HUES48 (cell line): ENCODE results near the gene RRP9.
"Not testable (repeated sequence)": the region's sequence is repeated elsewhere in the genome, so short reads cannot be mapped to it uniquely, and the experiment has no call there.

Experiments
- H3K27ac ChIP-seq: one replicate; pipeline ENCODE4 v1.7.0; 2013; ENCODE audit warnings: low read depth, low read length, inconsistent platforms
- H3K27me3 ChIP-seq: 2 replicates; pipeline ENCODE4 v1.6.1; 2013; ENCODE audit warnings: mild to moderate bottlenecking, low read length; ENCODE audit not compliant: control insufficient read depth, insufficient read depth
- H3K36me3 ChIP-seq: 2 replicates; pipeline ENCODE4 v1.6.1; 2013; ENCODE audit warnings: low read length; ENCODE audit not compliant: control insufficient read depth, insufficient read depth
- H3K4me1 ChIP-seq: 2 replicates; pipeline ENCODE4 v1.6.1; 2013; ENCODE audit warnings: mild to moderate bottlenecking, low read length; ENCODE audit not compliant: control insufficient read depth, insufficient read depth
- H3K4me3 ChIP-seq: 2 replicates; pipeline ENCODE4 v1.5.1; 2013; ENCODE audit warnings: mild to moderate bottlenecking, low read depth, low read length
- H3K9ac ChIP-seq: 2 replicates; pipeline ENCODE4 v1.6.1; 2013; ENCODE audit warnings: mild to moderate bottlenecking, low read depth, low read length, moderate library complexity
- H3K9me3 ChIP-seq: 2 replicates; pipeline ENCODE4 v1.6.1; 2013; ENCODE audit warnings: low read length; ENCODE audit not compliant: control insufficient read depth, insufficient read depth

RRP9 gene

DNA sequence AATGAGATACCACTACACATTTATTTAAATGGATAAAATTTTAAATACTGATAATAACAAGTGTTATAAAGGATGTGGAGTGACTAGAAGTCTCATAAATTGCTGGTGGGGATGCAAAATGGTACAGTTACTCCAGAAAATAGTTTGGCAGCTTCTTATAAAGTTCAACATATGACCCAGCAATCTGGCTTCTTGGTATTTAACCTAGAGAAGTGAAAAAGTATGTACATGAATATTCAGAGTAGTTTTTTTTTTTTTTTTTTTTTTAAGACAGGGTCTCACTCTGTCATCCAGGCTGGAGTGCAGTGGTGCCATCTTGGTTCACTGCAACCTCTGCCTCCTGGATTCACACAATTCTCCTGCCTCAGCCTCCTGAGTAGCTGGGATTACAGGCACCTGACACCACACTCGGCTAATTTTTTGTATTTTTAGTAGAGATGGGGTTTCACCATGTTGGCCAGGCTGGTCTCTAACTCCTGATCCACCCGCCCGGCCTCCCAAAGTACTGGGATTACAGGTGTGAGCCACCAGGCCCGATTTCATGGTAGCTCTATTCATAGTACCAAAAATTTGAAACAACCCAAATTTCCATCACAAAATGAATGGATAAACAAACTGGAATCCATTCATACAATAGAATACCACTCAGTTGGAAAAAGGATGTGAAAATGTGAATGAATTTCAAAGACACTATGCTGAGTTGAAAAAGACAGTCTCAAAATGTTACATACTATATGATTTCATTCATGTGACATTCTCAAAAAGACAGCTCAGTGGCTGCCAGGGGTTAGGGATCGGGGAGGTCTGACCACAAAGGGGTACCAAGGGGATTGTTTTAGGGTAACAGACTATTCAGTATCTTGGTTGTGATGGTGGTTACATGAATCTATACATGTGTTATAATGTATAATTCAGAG lies 14.4 kb downstream of the RRP9 start:
- H3K27me3 ChIP-seq, result no peaks in the 10 kb centered on the region
- no peak overlapping the region for H3K4me3 ChIP-seq
- H3K9me3 ChIP-seq, result no peaks in the 10 kb centered on the region
- H3K4me1 ChIP-seq, result no peaks in the 10 kb centered on the region
- H3K9ac ChIP-seq, result no peak overlapping the region
- peaks cover 3% of the 10 kb centered on the region; the same call in 1 of the 2 replicates for H3K36me3 ChIP-seq
- H3K27ac ChIP-seq, result no peak overlapping the region

- Histone ChIP-seq H3K9ac (no peak overlapping the region), H3K36me3 (no peaks in the 10 kb centered on the region), H3K27ac (no peak overlapping the region), H3K27me3 (no peaks in the 10 kb centered on the region), H3K4me3 (no peak overlapping the region), H3K9me3 (no peaks in the 10 kb centered on the region), H3K4me1 (peaks cover 2% of the 10 kb centered on the region)
Observed at GRCh38 chr3:51921081-51921578, 20.6 kb downstream of the RRP9 start.

DNA sequence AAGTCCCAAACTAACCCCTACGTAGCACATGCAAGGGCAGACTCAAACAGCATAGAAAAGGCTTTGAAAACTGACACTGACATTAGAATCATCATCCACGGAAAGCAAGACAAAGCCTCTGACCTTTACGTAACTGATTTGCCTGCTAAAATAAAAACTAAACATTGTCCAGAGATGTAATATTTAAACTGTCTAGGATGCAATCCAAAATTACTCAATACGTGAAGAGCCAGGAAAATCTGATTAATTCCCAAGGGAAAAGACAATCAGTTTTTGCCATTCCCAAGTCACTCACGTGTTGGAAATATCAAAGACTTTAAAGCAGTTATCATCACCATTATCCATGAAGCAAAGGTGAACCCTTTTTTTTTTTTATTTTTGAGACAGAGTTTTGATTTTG lies 25.3 kb downstream of the RRP9 start:
- no peak overlapping the region for H3K27ac ChIP-seq
- no peak overlapping the region for H3K4me3 ChIP-seq
- H3K4me1 ChIP-seq, result peaks cover 11% of the 10 kb centered on the region
- no peaks in the 10 kb centered on the region for H3K36me3 ChIP-seq
- H3K27me3 ChIP-seq, result no peaks in the 10 kb centered on the region
- no peak overlapping the region for H3K9ac ChIP-seq
- H3K9me3 ChIP-seq, result no peaks in the 10 kb centered on the region

- Histone ChIP-seq H3K4me3 (no peak overlapping the region), H3K27ac (no peak overlapping the region), H3K36me3 (no peaks in the 10 kb centered on the region)
Observed at GRCh38 chr3:51908026-51908425, 33.7 kb downstream of the RRP9 start.

DNA sequence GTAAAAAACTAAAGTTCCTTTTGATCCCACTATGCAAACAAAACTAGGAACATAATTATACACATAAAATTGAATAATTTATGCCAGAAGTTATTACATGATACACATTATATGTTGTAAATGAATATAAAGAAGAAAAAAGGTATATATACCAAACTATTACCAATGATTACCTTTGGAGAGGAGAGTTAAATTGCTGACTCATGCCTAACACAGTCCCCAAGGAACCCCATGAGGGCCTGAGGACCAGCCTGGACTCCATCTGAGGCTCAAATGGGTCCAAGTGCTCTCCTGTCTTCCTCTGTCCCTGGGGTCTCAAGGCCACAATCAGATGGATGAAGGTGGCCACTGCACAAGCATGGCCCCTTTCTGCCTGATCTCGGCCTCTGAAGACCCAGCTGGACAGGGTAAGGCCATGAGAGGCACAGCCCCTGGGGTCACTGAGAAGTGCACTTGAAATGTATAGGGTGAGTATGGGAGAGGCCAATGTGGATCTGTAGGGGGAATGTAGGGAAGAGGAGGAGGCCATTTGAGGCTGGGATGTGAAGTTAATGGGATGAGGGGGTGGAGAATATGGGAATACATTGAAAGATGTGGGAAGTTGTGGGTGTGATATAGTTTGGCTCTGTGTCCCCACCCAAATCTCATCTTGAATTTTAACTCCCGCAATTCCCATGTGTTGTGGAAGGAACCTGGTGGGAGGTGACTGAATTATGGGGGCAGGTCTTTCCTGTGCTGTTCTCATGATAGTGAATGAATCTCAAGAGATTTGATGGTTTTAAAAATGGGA lies 37.5 kb downstream of the RRP9 start:
- no peaks in the 10 kb centered on the region for H3K4me1 ChIP-seq
- no peaks in the 10 kb centered on the region for H3K36me3 ChIP-seq
- H3K9ac ChIP-seq, result no peak overlapping the region
- H3K27ac ChIP-seq, result no peak overlapping the region
- H3K9me3 ChIP-seq, result no peaks in the 10 kb centered on the region; the same call in 1 of the 2 replicates
- H3K27me3 ChIP-seq, result no peaks in the 10 kb centered on the region
- H3K4me3 ChIP-seq, result no peak overlapping the region

More at GRCh38 chr3:51908026-51908425, 33.7 kb downstream of the RRP9 start:
- H3K9me3 ChIP-seq, result no peaks in the 10 kb centered on the region; the same call in 1 of the 2 replicates
- H3K9ac ChIP-seq, result no peak overlapping the region
- no peaks in the 10 kb centered on the region for H3K27me3 ChIP-seq
- no peaks in the 10 kb centered on the region for H3K4me1 ChIP-seq

- H3K9me3 ChIP-seq, H3K27ac ChIP-seq, H3K4me3 ChIP-seq, H3K36me3 ChIP-seq, H3K9ac ChIP-seq, H3K27me3 ChIP-seq, H3K4me1 ChIP-seq: not testable (repeated sequence)
Observed at GRCh38 chr3:51902361-51902760, 39.3 kb downstream of the RRP9 start.

GRCh38 chr3:51900043-51900442 lies 41.7 kb downstream of the RRP9 start:
- not testable (repeated sequence) for H3K27me3 ChIP-seq, H3K9me3 ChIP-seq, H3K9ac ChIP-seq, H3K36me3 ChIP-seq, H3K4me3 ChIP-seq, H3K4me1 ChIP-seq, H3K27ac ChIP-seq

- no peak overlapping the region for H3K27ac ChIP-seq
- H3K4me1 ChIP-seq, result no peaks in the 10 kb centered on the region
- no peak overlapping the region for H3K4me3 ChIP-seq
- H3K36me3 ChIP-seq, result no peaks in the 10 kb centered on the region
- no peaks in the 10 kb centered on the region; the same call in 1 of the 2 replicates for H3K9me3 ChIP-seq
- H3K9ac ChIP-seq, result no peak overlapping the region
- no peaks in the 10 kb centered on the region for H3K27me3 ChIP-seq
Observed at GRCh38 chr3:51897391-51897790, 44.3 kb downstream of the RRP9 start.

GRCh38 chr3:51896607-51897305 lies 44.9 kb downstream of the RRP9 start:
- Histone ChIP-seq H3K4me1 (no peaks in the 10 kb centered on the region), H3K4me3 (no peak overlapping the region), H3K36me3 (no peaks in the 10 kb centered on the region), H3K9ac (no peak overlapping the region), H3K9me3 (no peaks in the 10 kb centered on the region; the same call in 1 of the 2 replicates), H3K27ac (no peak overlapping the region), H3K27me3 (no peaks in the 10 kb centered on the region)

- H3K4me1 ChIP-seq, result no peaks in the 10 kb centered on the region
- no peaks in the 10 kb centered on the region for H3K36me3 ChIP-seq
- no peaks in the 10 kb centered on the region for H3K27me3 ChIP-seq
- no peak overlapping the region for H3K9ac ChIP-seq
- no peak overlapping the region for H3K4me3 ChIP-seq
- no peaks in the 10 kb centered on the region; the same call in 1 of the 2 replicates for H3K9me3 ChIP-seq
- H3K27ac ChIP-seq, result no peak overlapping the region
Observed at GRCh38 chr3:51894939-51895338, 46.8 kb downstream of the RRP9 start.
